NCI-H69 (cell line): Measurements from ENCODE around the gene PLCB2.

Experiments used
- DNase-seq: peaks from one replicate; lab custom pipeline; 2025; lab: John Stamatoyannopoulos, UW

PLCB2 gene

GRCh38 chr15:40342416-40343320, 34.9 kb upstream of the PLCB2 start:
- no peak for DNase-seq

GRCh38 chr15:40340740-40341400, 33.1 kb upstream of the PLCB2 start, which contains the start of gene CCDC9B:
Gene CCDC9B (minus strand): TSS chr15:40340939. CDS start chr15:40340819, 120 bp downstream.
- DNase-seq, result peak; percentile 94

GRCh38 chr15:40340038-40340739, 32.5 kb upstream of the PLCB2 start:
- peak; percentile 34 for DNase-seq

GRCh38 chr15:40339621-40339945, 31.8 kb upstream of the PLCB2 start:
- no peak for DNase-seq

GRCh38 chr15:40338921-40339620, 31.3 kb upstream of the PLCB2 start:
- no peak for DNase-seq

GRCh38 chr15:40338041-40338657, 30.4 kb upstream of the PLCB2 start:
- peak; percentile 84 for DNase-seq

GRCh38 chr15:40337597-40337996, 29.9 kb upstream of the PLCB2 start:
- DNase-seq, result no peak

GRCh38 chr15:40336744-40337122, 29.0 kb upstream of the PLCB2 start:
- peak; percentile 42 for DNase-seq

- DNase-seq, result peak; percentile 92
Measured at GRCh38 chr15:40335938-40336743, 28.4 kb upstream of the PLCB2 start.

- DNase-seq, result no peak
Measured at GRCh38 chr15:40334941-40335795, 27.4 kb upstream of the PLCB2 start.

GRCh38 chr15:40334541-40334940, 26.8 kb upstream of the PLCB2 start:
- no peak for DNase-seq

- DNase-seq, result peak; percentile 89
Measured at GRCh38 chr15:40333922-40334492, 26.3 kb upstream of the PLCB2 start.

GRCh38 chr15:40332113-40332781, 24.5 kb upstream of the PLCB2 start:
- DNase-seq, result no peak

GRCh38 chr15:40331637-40332036, 23.9 kb upstream of the PLCB2 start:
- DNase-seq, result no peak

- DNase-seq, result no peak
Measured at GRCh38 chr15:40331026-40331425, 23.3 kb upstream of the PLCB2 start.

GRCh38 chr15:40330368-40330836, 22.7 kb upstream of the PLCB2 start:
- peak; percentile 61 for DNase-seq

- no peak for DNase-seq
Measured at GRCh38 chr15:40329804-40330203, 22.1 kb upstream of the PLCB2 start.

- no peak for DNase-seq
Measured at GRCh38 chr15:40328751-40329150, 21.0 kb upstream of the PLCB2 start.

GRCh38 chr15:40328176-40328575, 20.4 kb upstream of the PLCB2 start:
- no peak for DNase-seq
